Ishikawa (cell line): ENCODE measurements around the gene TLE7.

Experiments
- CEBPB ChIP-seq: IDR thresholded peaks from 2 replicates; pipeline ENCODE4 v1.6.1; 2012
- CREB1 ChIP-seq: IDR thresholded peaks from 2 replicates; pipeline ENCODE4 v1.6.1; 2012; ENCODE audit warnings: low read depth
- EGR1 ChIP-seq: IDR thresholded peaks from 2 replicates; pipeline ENCODE4 v1.6.1; 2012
- EP300 ChIP-seq: IDR thresholded peaks from 2 replicates; pipeline ENCODE4 v1.6.1; 2012; ENCODE audit warnings: borderline replicate concordance
- FOXM1 ChIP-seq: IDR thresholded peaks from 2 replicates; pipeline ENCODE4 v1.6.1; 2012; ENCODE audit warnings: low read depth, borderline replicate concordance
- MAX ChIP-seq: IDR thresholded peaks from 2 replicates; pipeline ENCODE4 v1.6.1; 2012
- NFIC ChIP-seq: IDR thresholded peaks from 2 replicates; pipeline ENCODE4 v1.6.1; 2012
- RAD21 ChIP-seq: IDR thresholded peaks from 2 replicates; pipeline ENCODE4 v1.6.1; 2012; ENCODE audit warnings: low read depth
- REST ChIP-seq: IDR thresholded peaks from 2 replicates; pipeline ENCODE4 v1.6.1; 2012; ENCODE audit warnings: low read depth, mild to moderate bottlenecking
- TAF1 ChIP-seq: IDR thresholded peaks from 2 replicates; pipeline ENCODE4 v1.6.1; 2012; ENCODE audit warnings: low read depth, mild to moderate bottlenecking
- TCF12 ChIP-seq: IDR thresholded peaks from 2 replicates; pipeline ENCODE4 v1.6.1; 2012; ENCODE audit warnings: low read depth
- TEAD4 ChIP-seq: IDR thresholded peaks from 2 replicates; pipeline ENCODE4 v1.6.1; 2012
- USF1 ChIP-seq: IDR thresholded peaks from 2 replicates; pipeline ENCODE4 v1.6.1; 2012
- YY1 ChIP-seq: IDR thresholded peaks from 2 replicates; pipeline ENCODE4 v1.6.1; 2012; ENCODE audit warnings: low read depth

- TF ChIP-seq TAF1 (no peak), REST (no peak), EGR1 (no peak), MAX (no peak), EP300 (no peak), YY1 (no peak), NFIC (no peak), USF1 (no peak), TEAD4 (no peak), FOXM1 (no peak), CREB1 (no peak), TCF12 (no peak), RAD21 (no peak), CEBPB (no peak)
Observed at GRCh38 chr16:71449020-71449419, 7.2 kb upstream of the TLE7 start.
